Endothelial cell (in vitro differentiated cells): Measurements from ENCODE around the gene MMP23B. TPM values are rescaled to one million over a fixed set of nuclear protein-coding genes. Genes with fewer than 3 reads are reported as not detected.
A peak's percentile ranks its signal among the peaks of the same experiment; 100 is the strongest.

Source experiments
- DNase-seq: peaks from one replicate; pipeline ENCODE4 v3.0.0; 2021; ENCODE audit warnings: low spot score
- H3K27ac Mint-ChIP-seq: one replicate; pipeline ENCODE4 v1.8.0; 2021; ENCODE audit warnings: mixed read lengths, inconsistent platforms; ENCODE audit not compliant: unreplicated experiment
- H3K27me3 Mint-ChIP-seq: one replicate; pipeline ENCODE4 v1.8.0; 2021; ENCODE audit warnings: mild to moderate bottlenecking, moderate library complexity, mixed read lengths, inconsistent platforms; ENCODE audit not compliant: unreplicated experiment
- H3K36me3 Mint-ChIP-seq: one replicate; pipeline ENCODE4 v1.8.0; 2021; ENCODE audit warnings: mild to moderate bottlenecking, low read depth, mixed read lengths, inconsistent platforms; ENCODE audit not compliant: unreplicated experiment
- H3K4me1 Mint-ChIP-seq: one replicate; pipeline ENCODE4 v1.8.0; 2021; ENCODE audit warnings: mild to moderate bottlenecking, mixed read lengths, inconsistent platforms; ENCODE audit not compliant: unreplicated experiment
- H3K4me3 Mint-ChIP-seq: one replicate; pipeline ENCODE4 v1.8.0; 2021; ENCODE audit warnings: mild to moderate bottlenecking, mixed read lengths, inconsistent platforms; ENCODE audit not compliant: unreplicated experiment
- H3K9me3 Mint-ChIP-seq: one replicate; pipeline ENCODE4 v1.8.0; 2021; ENCODE audit warnings: mixed read lengths, inconsistent platforms; ENCODE audit not compliant: unreplicated experiment
- CTCF ChIP-seq: fragments of 200-600 bp; sonication (generic); IDR thresholded peaks from one replicate; pipeline ENCODE4 v1.5.0; 2021; ENCODE audit warnings: antibody characterized with exemption; ENCODE audit not compliant: unreplicated experiment
- total RNA-seq: library from RNA; stranded (reverse); fragmentation: NEBNext Ultra II Directional; extraction: Animal tissue kit (Norgen Biotek cat#: 25700); gene quantifications from one replicate; pipeline ENCODE4 v1.2.1, GENCODE V29; 2021; ENCODE audit not compliant: unreplicated experiment

MMP23B gene
- total RNA-seq, 1 donor from 2014 or later, result 26.7 TPM

- Mint-ChIP-seq H3K27me3 (peaks cover 6% of the 10 kb centered on the region), H3K36me3 (peaks cover 17% of the 10 kb centered on the region), H3K4me3 (peak overlapping the region; percentile 31), H3K4me1 (peaks cover 51% of the 10 kb centered on the region), H3K27ac (peak overlapping the region; percentile 82), H3K9me3 (no peaks in the 10 kb centered on the region)
- DNase-seq, result no peak
- no peak for TF ChIP-seq CTCF
Measured at GRCh38 chr1:1683104-1683905, 51.3 kb downstream of the MMP23B start.

Other genes with a start within 250 kb of the MMP23B start
- gene CCNL2, start 232.8 kb upstream of the MMP23B start, total RNA-seq, result 266 TPM
- 95.0 TPM for gene MRPL20, start 224.9 kb upstream of the MMP23B start, total RNA-seq
- gene ANKRD65, start 210.9 kb upstream of the MMP23B start, total RNA-seq, result 0.31 TPM
- gene VWA1, start 196.5 kb upstream of the MMP23B start, total RNA-seq, result 34.2 TPM
- 2.9 TPM for gene ATAD3C, start 182.5 kb upstream of the MMP23B start, total RNA-seq
- 27.2 TPM for gene ATAD3B, start 160.4 kb upstream of the MMP23B start, total RNA-seq
- 30.4 TPM for gene ATAD3A, start 120.0 kb upstream of the MMP23B start, total RNA-seq
- gene TMEM240, start 91.5 kb upstream of the MMP23B start, total RNA-seq, result 6.6 TPM
- 114 TPM for gene SSU72, start 57.3 kb upstream of the MMP23B start, total RNA-seq
- gene FNDC10, start 32.0 kb upstream of the MMP23B start, total RNA-seq, result 11.6 TPM
- gene MIB2, start 16.7 kb upstream of the MMP23B start, total RNA-seq, result 84.4 TPM
- 71.0 TPM for gene CDK11B, start 26.8 kb downstream of the MMP23B start, total RNA-seq
- gene SLC35E2B, start 60.6 kb downstream of the MMP23B start, total RNA-seq, result 140 TPM
- 109 TPM for gene CDK11A, start 92.2 kb downstream of the MMP23B start, total RNA-seq
- gene NADK, start 146.3 kb downstream of the MMP23B start, total RNA-seq, result 85.4 TPM